Superior temporal gyrus (tissue), 1 donor: Measurements from ENCODE around the gene MAGI3.
"Not testable (repeated sequence)": the region's sequence is repeated elsewhere in the genome, so short reads cannot be mapped to it uniquely, and the experiment has no call there.

Experiments used
- DNase-seq: peaks from one replicate; pipeline ENCODE4 v3.0.0-alpha.2; 2016; ENCODE audit errors: extremely low spot score

MAGI3 gene

DNA sequence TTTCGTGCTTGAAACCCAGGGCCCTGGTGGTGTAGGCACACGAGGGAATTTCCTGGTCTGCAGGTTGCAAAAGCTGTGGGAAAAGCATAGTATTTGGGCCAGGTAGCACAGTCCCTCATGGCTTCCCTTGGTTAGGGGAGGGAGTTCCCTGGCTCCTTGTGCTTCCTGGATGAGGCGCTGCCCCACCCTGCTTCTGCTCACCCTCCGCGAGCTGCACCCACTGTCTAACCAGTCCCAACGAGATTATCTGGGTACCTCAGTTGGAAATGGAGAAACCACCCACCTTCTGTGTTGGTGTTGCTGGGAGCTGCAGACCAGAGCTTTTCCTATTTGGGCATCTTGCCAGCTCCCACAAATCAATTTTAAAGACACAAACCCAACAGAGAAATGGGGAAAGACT is 186.0 kb downstream of the MAGI3 start:
- DNase-seq: no peak

DNA sequence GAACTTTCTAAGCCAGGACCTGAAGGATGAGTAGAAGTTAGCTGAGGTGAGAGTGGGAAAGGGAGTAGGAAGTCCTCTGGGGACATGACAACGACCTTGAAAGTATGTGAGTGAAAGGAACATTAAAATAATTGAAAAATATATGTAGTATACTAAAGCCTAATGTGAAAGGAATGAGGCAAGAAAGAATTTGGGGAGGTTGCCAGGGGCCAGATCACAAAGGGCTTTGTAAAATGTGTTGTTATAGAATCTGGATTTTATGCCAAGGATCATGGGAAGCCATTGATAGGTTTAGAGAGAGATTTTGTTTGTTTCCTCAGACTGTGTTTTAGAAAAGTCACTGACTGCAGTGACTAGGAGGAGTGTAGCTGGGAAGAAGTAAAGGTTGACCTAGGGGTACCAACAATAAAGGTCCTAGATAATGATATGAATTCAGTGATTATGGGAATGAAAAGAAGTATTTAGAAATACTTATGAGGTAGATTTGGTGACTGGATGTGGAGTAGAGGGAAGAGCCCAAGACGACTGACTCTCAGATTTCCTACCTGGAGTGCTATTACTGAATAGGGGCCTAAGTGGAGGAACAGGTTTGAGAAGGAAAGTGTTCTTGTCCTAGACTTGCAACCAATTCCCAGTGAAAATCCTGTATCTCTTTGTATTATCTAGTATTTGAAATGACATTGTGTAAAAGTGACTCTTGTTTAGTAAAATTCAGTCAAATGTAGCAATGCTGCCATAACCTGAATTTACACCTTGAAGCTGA is 189.1 kb downstream of the MAGI3 start:
- no peak for DNase-seq

DNA sequence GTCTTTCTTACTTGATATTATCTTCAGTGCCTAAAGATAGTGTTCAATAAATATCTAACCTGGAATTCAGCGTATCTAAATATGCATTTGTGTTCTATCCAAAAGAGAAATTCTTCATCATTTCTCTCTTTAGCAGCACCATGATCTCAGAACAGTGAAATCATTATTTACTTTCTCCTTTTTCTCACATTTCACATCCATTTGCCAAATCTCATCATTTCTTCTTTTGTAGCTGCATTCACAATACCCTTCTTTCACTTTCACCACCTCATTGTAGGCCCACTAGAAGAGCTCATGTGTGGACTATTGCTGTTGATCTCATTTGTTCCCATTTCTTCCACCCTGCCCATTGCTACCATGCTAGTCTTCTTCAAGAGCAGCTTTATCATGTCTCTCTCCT is 191.0 kb downstream of the MAGI3 start:
- no peak for DNase-seq

DNA sequence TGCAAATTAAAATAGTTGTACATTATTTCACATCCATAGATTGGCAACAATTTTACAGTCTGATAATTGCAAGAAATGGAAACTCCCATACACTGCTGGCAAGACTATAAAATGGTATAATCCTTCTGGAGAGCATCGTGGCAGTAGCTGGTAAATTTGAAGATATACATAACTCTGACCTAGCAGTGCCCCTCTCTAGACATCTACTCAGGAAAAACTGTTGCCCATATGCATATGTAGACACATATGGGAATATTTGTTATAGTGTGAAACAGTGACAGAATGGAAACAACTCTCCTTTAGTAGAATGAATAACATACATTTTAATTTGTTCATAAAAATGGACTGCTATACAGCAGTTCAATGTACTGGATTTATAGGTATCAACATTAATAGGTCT is 191.8 kb downstream of the MAGI3 start:
- no peak for DNase-seq

DNA sequence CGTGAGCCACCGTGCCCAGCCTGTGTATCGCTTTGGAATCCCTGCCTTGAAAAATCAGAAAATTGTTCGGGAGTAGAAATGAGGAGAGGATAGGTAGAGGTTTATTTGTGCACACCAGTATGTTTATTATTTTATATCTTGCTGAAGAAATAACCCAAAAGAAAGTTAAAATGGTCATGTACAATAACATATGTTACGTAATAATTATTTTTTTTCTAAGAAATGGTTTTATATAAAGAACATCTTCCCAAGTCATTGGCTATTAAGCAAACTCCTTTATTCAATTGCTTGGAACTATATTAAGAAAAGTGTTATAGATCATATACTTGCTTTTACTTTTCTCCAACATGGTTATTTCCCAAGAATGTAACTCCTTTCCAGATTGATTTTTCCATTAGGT is 197.2 kb downstream of the MAGI3 start:
- DNase-seq: no peak

DNA sequence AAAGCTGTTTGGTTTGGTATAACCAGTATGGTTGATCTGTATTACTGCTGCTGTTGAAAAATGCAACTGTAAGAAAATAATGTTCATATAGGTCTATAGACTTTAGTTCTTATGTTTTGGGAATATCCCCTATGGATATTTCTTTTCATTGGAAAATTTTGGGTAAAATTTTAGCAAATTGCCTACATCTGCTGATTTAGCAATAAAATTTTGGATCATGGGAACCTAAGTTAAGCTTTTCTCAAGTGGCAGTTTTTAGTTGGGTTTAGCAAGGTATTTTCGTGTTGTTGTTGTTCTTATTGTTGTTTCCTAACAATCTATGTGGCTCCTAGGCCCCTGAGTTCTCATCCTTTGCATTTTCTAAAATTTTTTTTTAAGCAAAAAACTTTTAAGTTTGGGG is 201.9 kb downstream of the MAGI3 start:
- DNase-seq: no peak

DNA sequence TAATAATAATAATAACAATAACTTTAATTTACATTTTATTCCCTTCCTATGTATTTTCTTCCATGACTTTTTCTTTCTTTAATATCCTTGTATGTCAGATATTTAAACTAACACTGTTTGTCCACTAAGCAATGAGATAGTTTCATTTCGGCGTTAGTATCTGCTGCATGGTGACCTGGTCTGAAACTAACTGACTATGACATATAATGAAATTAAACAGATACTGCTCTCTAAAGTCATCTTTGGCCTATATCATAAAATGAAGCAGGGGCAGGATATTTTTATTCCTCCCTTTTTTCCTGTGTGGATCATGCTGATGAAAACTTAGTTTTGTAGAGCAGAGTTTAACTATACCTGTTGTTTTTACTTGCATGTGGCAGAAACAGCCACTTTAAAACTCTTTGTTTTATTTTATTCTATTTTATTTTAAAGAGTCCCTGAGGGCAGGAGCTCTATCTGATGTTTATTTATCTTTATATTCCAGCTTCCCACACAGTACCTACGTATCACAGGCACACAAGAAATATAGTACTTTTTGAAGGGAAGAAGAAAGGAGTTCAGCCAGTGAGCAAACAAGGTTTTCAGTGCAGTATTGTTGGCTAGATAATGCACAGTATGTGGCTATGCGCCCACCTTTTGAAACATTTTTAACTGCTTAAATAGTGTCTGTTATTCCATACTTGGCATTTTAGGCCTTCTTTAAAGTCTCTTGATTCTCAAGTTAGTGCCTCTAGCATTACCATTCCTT is 203.4 kb downstream of the MAGI3 start:
- DNase-seq: no peak

DNA sequence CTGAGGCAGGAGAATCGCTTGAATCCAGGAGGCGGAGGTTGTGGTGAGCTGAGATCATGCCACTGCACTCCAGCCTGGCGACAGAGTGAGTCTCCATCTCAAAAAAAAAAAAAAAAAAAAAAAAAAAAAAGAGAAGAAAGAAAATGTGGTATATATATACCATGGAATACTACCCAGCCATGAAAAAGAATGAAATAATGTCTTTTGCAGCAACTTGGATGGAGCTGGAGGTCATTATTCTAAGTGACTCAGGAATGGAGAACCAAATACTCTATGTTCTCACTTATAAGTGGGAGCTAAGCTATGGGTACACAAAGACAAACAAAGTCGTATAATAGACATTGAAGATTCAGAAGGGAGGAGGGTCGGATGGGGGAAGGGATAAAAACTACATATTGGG is 214.2 kb downstream of the MAGI3 start:
- not testable (repeated sequence) for DNase-seq

DNA sequence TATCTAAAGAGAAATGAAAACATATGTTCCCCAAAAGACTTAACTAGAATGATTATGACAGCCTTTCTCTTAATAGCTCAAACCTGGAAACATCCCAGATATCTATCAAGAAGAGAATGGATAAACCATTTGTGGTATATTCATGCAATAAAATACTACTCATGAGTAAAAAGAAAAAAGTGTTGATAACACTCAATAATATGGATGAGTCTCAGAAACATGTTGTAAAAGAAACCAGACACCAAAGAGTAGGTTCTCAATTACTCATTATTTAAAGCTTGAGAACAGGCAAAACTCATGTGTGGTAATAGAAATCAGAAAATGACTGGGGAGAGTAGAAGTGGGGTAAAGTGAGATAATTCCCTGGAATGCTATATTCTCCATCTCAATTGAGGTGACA is 214.8 kb downstream of the MAGI3 start:
- DNase-seq: no peak

DNA sequence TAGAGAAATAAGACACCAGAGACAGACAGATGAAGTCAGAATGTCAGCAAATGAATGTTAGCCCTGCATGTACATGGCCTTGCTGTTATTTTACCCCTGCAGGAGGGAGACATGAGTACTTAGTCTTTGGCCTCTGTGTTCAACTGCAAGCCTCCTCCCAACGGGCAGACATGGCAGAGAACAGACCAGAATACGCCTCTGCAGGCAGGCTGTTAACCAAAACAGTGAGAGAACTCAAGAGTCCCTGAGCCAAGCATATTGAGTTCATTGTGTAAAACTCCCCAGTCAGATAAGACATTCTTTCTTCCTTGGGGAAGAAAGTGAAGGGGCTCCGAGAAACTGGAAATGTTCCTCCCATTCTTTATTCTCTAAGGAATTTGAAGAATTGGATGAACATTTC is 218.1 kb downstream of the MAGI3 start:
- DNase-seq: no peak

DNA sequence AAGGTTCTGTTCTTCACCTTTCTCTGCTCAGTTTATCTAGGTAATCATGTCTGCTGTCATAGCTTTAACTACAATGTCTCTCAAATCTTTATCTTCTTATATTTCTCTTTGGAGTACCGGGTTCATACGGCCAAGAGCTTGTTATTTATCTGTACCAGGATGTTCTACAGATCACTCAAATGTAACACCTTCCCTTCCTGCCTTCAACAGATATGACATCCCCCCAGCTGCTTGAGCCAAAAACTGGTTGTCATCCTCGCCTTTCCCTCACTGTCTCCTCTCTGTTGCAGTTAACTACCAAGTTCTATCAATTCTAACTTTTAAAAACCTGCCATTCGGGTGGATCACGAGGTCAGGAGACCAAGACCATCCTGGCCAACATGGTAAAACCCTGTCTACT is 220.1 kb downstream of the MAGI3 start:
- DNase-seq: no peak

DNA sequence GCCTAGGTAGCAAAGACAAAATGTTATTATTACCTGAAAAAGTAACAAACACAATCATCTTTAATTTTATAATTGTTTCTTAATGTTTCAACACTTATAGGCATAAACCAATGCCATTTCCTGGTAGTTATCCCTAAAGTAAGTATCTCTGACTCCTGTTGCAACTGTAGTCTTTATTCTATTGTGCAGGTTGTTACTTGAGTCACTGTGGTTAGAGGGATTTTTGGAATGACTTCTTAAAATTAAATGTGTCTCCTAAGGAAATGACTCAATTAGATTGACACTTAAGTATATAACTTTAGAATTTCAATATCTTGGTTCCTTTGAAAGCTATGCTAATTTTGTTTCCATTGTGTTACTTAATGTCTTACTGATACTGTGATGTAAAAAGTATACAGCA is 225.1 kb downstream of the MAGI3 start:
- no peak for DNase-seq

DNA sequence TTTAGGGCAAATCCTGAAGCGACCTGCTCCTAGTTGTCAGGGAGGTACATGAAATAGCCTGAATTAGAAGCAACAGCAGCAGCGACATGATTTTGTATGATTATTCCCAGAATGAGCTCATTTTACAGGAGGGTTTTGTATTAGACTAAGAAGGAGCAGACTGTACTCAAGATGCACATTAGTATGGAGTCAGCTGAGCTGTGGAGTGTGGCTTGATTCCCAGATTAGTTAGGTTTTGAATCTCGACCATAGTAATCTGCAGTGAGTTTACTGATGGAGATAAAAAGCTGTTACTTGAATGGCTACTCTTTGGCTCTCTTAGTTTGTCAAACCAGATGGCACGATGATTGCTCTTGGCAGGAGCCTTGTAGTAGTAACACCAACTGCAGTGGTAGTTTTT is 225.8 kb downstream of the MAGI3 start:
- peak; percentile 79 for DNase-seq

DNA sequence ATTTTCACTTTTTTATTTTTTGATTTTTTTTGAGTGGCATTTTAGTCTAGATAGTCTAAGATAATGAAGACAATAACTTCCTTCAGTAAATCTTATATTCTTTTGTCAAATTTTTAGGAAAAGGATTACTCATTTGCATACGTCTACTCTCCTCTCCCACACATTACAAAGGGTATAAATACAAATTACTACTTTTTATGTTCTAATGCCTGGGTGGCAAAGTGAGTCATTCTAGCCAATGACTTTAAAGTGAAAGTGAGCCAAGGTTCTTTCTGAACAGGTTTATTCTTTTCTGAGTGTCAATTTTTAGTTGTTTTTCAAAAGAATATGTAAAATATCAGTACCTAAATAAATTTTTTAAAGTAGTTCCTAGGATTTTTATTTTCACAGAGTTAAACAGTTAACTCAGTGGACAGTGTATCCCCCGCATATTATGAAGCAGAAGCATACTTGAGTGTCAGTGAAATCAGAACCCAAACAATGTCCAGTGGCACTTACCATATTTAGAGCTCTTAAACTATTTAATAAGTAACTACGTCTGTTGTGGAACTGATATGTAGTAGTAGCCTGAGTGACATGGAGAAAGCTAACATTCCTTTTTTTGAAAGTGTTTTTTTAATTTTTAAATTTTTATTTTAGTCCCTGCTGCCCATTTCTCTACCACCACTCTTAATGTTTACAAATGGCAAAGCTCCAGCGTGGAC is 227.3 kb downstream of the MAGI3 start:
- DNase-seq: no peak

DNA sequence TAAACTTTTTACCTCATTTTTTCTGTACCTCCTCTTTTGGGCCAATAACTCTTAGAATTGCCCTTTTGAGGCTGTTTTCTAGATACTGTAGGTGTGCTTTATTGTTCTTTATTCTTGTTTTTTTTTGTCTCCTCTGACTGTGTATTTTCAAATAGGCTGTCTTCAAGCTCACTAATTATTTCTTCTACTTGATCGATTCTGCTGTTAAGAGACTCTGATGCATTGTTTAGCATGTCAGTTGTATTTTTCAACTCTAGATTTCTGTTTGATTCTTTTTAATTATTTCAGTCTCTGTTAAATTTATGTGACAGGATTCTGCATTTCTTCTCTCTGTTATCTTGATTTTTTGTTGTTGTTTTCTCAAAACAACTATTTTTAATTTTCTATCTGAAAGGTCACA is 238.7 kb downstream of the MAGI3 start:
- no peak for DNase-seq

DNA sequence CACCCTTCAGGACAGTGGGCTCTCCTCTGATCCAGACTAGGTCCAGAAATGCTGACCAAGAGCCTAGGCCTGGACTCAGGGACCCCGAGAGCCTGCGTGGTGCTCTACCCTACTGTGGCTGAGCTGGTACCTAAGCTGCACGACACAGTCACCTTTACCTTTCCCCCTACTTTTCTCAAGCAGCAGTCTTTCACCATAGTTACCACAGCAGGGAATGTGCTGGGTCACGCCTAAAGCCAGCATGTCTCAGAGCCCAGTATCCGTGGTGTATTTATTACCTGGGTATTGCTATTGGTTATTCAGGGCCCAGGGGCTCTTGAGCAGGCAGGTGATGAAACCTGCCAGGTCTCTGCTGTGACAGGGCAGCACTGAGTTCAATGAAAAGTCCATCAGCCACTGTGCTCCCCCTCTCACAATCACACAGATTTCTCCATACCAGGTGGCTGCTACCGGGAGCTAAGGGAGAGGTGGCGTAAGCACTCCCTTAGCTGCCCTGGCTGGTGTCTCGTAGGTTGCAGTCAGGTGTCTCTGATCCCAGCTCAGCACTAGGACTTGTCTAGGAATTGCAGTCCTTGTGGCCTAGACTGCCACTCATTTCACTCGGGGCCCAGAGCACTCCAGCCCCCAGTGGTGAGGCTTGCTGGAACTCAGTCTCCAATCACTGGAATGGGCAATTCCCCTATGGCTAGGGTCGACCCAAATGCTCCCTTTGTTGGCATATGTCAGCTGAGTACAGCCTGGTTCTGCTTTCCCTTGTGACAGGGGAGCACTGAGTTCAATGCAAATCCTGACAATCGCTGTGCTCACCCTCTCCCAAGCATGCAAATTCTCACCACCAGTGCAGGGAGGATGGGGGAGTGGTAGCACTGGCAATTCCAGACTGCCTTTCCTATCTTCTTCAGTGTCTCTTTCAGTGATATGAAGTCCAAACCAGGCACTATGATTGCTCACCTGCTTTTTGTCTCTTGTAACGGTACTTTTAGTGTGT is 240.3 kb downstream of the MAGI3 start:
- DNase-seq: no peak

DNA sequence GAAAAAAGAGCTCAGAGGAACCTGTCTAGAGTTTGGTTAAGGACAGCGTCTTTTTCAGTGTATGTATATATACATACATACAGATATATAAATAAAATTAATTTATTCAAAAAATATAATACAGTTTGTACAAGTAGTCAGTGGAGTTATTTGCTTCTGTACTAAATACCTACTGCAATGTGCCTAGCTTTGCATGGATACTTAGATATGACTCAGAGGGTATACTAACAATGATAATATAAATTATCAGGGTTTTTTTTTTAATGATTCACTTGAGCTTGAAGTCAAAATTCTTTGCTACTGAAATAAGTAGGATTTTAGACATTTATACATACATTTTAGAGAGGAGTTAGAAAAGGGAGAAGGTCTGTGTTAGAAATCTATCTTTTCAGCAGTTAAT is 251.1 kb downstream of the MAGI3 start:
- DNase-seq: no peak

DNA sequence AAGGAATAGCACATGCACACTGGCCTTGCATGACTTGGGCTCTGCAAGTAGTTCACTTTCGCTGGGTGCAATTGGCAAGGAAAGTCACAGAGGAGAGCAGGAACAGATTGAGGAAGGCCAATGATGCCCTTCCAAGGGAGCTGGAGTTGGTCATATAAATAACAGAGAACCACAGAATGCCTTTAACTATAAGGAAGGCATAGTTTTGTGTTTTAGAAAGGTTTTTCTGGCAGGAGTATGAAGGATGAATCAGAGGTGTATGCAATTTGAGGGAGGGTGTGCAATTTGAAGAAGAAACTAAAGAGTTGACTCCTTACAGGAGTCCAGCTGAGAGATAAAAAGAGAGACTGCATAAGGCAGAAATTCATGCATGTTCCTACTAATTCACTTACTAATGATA is 256.8 kb downstream of the MAGI3 start:
- DNase-seq: no peak

DNA sequence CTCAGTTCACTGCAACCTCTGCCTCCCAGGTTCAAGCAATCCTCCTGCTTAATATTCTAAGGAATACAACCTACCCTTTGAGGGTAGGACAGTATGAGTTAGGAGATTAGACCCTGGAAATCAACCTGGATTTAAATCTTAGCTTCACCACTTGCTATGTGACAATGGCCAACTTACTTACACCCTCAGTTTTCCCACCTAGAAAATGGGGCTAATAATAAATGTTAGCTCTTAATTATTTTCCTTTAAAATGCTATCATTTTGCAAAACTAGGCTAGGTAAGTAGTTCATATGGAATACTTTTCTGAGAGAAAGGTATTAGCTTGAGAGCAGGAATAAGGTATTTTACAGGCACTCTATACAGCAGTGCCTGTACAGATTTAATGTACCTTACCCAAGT is 258.2 kb downstream of the MAGI3 start:
- no peak for DNase-seq

DNA sequence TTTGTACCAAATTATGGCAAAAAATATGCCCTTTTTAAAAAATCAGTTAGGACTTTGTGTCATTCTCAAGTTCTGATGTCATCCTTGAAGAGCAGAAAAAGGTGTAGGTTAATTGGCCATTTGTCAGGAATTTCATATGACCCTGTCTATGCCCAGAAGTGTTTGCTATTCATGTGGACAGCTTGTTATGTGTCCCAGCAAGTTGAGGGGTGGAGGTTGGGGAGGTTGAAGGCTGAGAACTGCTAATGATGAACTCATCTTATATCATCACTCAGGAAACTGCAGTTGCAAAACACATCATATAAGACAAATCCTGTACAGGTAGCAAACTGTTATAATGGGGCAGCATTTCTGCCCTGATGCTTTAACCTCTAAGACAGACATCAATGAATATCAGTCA is 262.5 kb downstream of the MAGI3 start:
- no peak for DNase-seq

DNA sequence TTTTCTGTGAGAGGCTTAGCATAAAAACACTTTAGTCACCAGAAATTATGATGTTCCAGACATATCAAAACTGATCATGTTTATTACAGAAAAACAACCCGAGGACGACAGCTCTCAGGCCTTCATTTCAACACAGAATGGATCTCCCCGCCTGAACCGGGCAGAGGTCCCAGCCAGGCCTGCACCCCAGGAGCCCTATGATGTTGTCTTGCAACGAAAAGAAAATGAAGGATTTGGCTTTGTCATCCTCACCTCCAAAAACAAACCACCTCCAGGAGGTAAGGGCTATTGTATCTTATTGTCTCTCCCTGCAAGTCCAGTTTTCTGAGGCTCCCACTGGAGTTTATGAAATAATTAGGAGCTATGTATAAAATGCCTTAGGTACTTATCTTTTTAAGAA is 263.4 kb downstream of the MAGI3 start:
- no peak for DNase-seq

DNA sequence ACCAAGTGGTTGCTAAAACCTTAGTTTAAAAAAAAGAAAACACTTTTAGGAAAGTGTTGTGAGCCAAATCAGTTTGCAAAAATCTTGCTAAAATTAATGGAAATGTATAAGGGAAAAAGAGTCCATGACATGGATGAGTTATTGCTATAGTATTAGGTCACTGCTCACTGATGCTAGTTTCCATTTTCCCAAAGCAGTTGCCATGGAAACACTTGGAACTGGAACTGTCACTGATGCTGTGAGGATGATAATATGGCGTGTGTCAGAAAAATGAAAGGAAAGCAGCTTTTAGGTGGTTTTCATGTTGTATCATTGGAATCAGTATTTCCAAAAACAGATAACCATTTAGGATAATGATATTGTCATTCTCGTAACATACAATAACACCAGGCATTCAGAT is 264.6 kb downstream of the MAGI3 start:
- DNase-seq: peak; percentile 66
